GM06990 (cell line): ENCODE results near the gene ABCA8.

Source experiments
- DNase-seq: peaks from one replicate; pipeline ENCODE4 v3.0.0-alpha.2; 2011; ENCODE audit not compliant: insufficient read length; ENCODE audit errors: extremely low read depth
- H3K27me3 ChIP-seq: replicated peaks from 2 replicates; pipeline ENCODE4 v1.6.0; 2011; ENCODE audit warnings: low read length; ENCODE audit not compliant: control insufficient read depth, insufficient read depth
- H3K36me3 ChIP-seq: 2 replicates; pipeline ENCODE4 v1.5.1; 2011; ENCODE audit warnings: low read length; ENCODE audit not compliant: control insufficient read depth, insufficient read depth
- H3K4me3 ChIP-seq: replicated peaks from 2 replicates; pipeline ENCODE4 v1.5.1; 2011; ENCODE audit warnings: low read depth, mild to moderate bottlenecking, control low read depth, low read length
- CTCF ChIP-seq: IDR thresholded peaks from 2 replicates; pipeline ENCODE4 v1.5.1; 2011; ENCODE audit warnings: low read length, control low read depth, mild to moderate bottlenecking, inconsistent platforms; ENCODE audit not compliant: insufficient read depth, poor library complexity, severe bottlenecking

The ABCA8 gene

GRCh38 chr17:68861602-68862001 lies 93.6 kb downstream of the ABCA8 start:
- no peaks in the 10 kb centered on the region for H3K27me3 ChIP-seq
- TF ChIP-seq CTCF = no peak
- no peak for DNase-seq

GRCh38 chr17:68860941-68861340 lies 94.3 kb downstream of the ABCA8 start:
- Histone ChIP-seq H3K36me3 (no peaks in the 10 kb centered on the region), H3K4me3 (no peak overlapping the region), H3K27me3 (no peaks in the 10 kb centered on the region)
- TF ChIP-seq CTCF = no peak
- no peak for DNase-seq

More at GRCh38 chr17:68861602-68862001, 93.6 kb downstream of the ABCA8 start:
- no peak overlapping the region for H3K4me3 ChIP-seq
- H3K36me3 ChIP-seq = no peaks in the 10 kb centered on the region

GRCh38 chr17:68854452-68854851 lies 100.7 kb downstream of the ABCA8 start:
- TF ChIP-seq CTCF = no peak
- Histone ChIP-seq H3K4me3 (no peak overlapping the region), H3K27me3 (no peaks in the 10 kb centered on the region)

GRCh38 chr17:68853439-68853838 lies 101.8 kb downstream of the ABCA8 start:
- no peak for DNase-seq
- Histone ChIP-seq H3K36me3 (no peaks in the 10 kb centered on the region), H3K4me3 (no peak overlapping the region), H3K27me3 (no peaks in the 10 kb centered on the region)
- no peak for TF ChIP-seq CTCF

More at GRCh38 chr17:68854452-68854851, 100.7 kb downstream of the ABCA8 start:
- no peak for DNase-seq
- no peaks in the 10 kb centered on the region for H3K36me3 ChIP-seq

GRCh38 chr17:68853036-68853435 lies 102.2 kb downstream of the ABCA8 start:
- TF ChIP-seq CTCF = no peak
- Histone ChIP-seq H3K4me3 (no peak overlapping the region), H3K36me3 (no peaks in the 10 kb centered on the region), H3K27me3 (no peaks in the 10 kb centered on the region)
- DNase-seq = no peak

- DNase-seq = no peak
- Histone ChIP-seq H3K4me3 (no peak overlapping the region), H3K36me3 (no peaks in the 10 kb centered on the region), H3K27me3 (no peaks in the 10 kb centered on the region)
- TF ChIP-seq CTCF = no peak
Measured at GRCh38 chr17:68851890-68852289, 103.3 kb downstream of the ABCA8 start.
